Astrocyte (in vitro differentiated cells and primary cell): ENCODE results near the gene RAB36. TPM values are rescaled to one million over a fixed set of nuclear protein-coding genes. Genes with fewer than 3 reads are reported as not detected.

Experiments
- DNase-seq: peaks from one replicate; pipeline ENCODE4 v3.0.0-alpha.2; 2010; ENCODE audit warnings: low read depth
- FAIRE-seq: peaks from 2 replicates; lab custom pipeline; 2011; peaks lifted over from hg19 to GRCh38; lab: Jason Lieb, UNC
- H2AFZ ChIP-seq: 2 replicates; pipeline ENCODE4 v1.6.0; 2012; ENCODE audit warnings: low read depth, low read length, inconsistent platforms
- H3K27ac ChIP-seq: 2 replicates; pipeline ENCODE4 v1.5.1; 2011; ENCODE audit warnings: low read depth, low read length, inconsistent platforms
- H3K27me3 ChIP-seq: 2 replicates; pipeline ENCODE4 v1.6.0; 2011; ENCODE audit warnings: low read length, inconsistent platforms; ENCODE audit not compliant: insufficient read depth
- H3K36me3 ChIP-seq: 2 replicates; pipeline ENCODE4 v1.5.1; 2011; ENCODE audit warnings: low read length, inconsistent platforms; ENCODE audit not compliant: insufficient read depth
- H3K4me1 ChIP-seq: 2 replicates; pipeline ENCODE4 v1.5.1; 2011; ENCODE audit warnings: low read length, inconsistent platforms; ENCODE audit not compliant: insufficient read depth
- H3K4me2 ChIP-seq: 2 replicates; pipeline ENCODE4 v1.6.0; 2012; ENCODE audit warnings: low read length, inconsistent platforms
- H3K4me3 ChIP-seq: 2 replicates; pipeline ENCODE4 v1.5.1; 2011; ENCODE audit warnings: low read depth, mild to moderate bottlenecking, low read length, inconsistent platforms; ENCODE audit not compliant: insufficient read depth
- H3K79me2 ChIP-seq: 2 replicates; pipeline ENCODE4 v1.6.0; 2012; ENCODE audit warnings: mild to moderate bottlenecking, low read length, inconsistent platforms; ENCODE audit not compliant: insufficient read depth
- H3K9ac ChIP-seq: 2 replicates; pipeline ENCODE4 v1.6.0; 2012; ENCODE audit warnings: mild to moderate bottlenecking, low read length, inconsistent platforms
- H3K9me3 ChIP-seq: 2 replicates; pipeline ENCODE4 v1.5.1; 2012; ENCODE audit warnings: low read depth, mild to moderate bottlenecking, low read length, inconsistent platforms; ENCODE audit not compliant: insufficient read depth
- H4K20me1 ChIP-seq: 2 replicates; pipeline ENCODE4 v1.6.0; 2012; ENCODE audit warnings: low read length, inconsistent platforms; ENCODE audit not compliant: insufficient read depth
- H3K27ac Mint-ChIP-seq: one replicate; pipeline ENCODE4 v1.8.0; 2021; ENCODE audit warnings: mild to moderate bottlenecking, mixed read lengths; ENCODE audit not compliant: unreplicated experiment
- H3K27me3 Mint-ChIP-seq: one replicate; pipeline ENCODE4 v1.8.0; 2021; ENCODE audit warnings: low read depth, mixed read lengths; ENCODE audit not compliant: unreplicated experiment
- H3K36me3 Mint-ChIP-seq: one replicate; pipeline ENCODE4 v1.8.0; 2021; ENCODE audit warnings: low read depth, mixed read lengths; ENCODE audit not compliant: unreplicated experiment
- H3K4me1 Mint-ChIP-seq: one replicate; pipeline ENCODE4 v1.8.0; 2021; ENCODE audit warnings: low read depth, mixed read lengths; ENCODE audit not compliant: unreplicated experiment
- H3K4me3 Mint-ChIP-seq: one replicate; pipeline ENCODE4 v1.8.0; 2021; ENCODE audit warnings: mild to moderate bottlenecking, moderate library complexity, mixed read lengths; ENCODE audit not compliant: unreplicated experiment
- H3K9me3 Mint-ChIP-seq: one replicate; pipeline ENCODE4 v1.8.0; 2021; ENCODE audit warnings: mild to moderate bottlenecking, mixed read lengths; ENCODE audit not compliant: unreplicated experiment
- EZH2 ChIP-seq: IDR thresholded peaks from 2 replicates; pipeline ENCODE4 v1.6.1; 2012; ENCODE audit warnings: mild to moderate bottlenecking, low read length, inconsistent platforms; ENCODE audit not compliant: insufficient read depth
- total RNA-seq: library from RNA; stranded (reverse); gene quantifications from 2 replicates; pipeline ENCODE4 v1.2.1, GENCODE V29; 2021
- TF ChIP-seq, protein P1 (sequence below): IDR thresholded peaks from 2 replicates; pipeline ENCODE4 v1.5.1; 2011; ENCODE audit warnings: low read depth, mild to moderate bottlenecking, inconsistent platforms, low read length, moderate library complexity; ENCODE audit not compliant: insufficient read depth

RAB36 gene
- total RNA-seq, 1 donor from 2014 or later = 5.2 TPM

- DNase-seq (no peak), FAIRE-seq (no peak)
- H3K4me3 ChIP-seq = no peak overlapping the region
- no peaks in the 10 kb centered on the region for H3K27me3 ChIP-seq
- H3K36me3 ChIP-seq = no peaks in the 10 kb centered on the region
- Mint-ChIP-seq H3K9me3 (no peaks in the 10 kb centered on the region), H3K27ac (no peak overlapping the region), H3K4me1 (no peaks in the 10 kb centered on the region), H3K27me3 (peaks cover 45% of the 10 kb centered on the region), H3K4me3 (no peak overlapping the region), H3K36me3 (no peaks in the 10 kb centered on the region)
- no peak overlapping the region for H2AFZ ChIP-seq
- H3K9ac ChIP-seq = no peak overlapping the region
- no peaks in the 10 kb centered on the region for H4K20me1 ChIP-seq
- no peak overlapping the region for H3K4me2 ChIP-seq
- H3K9me3 ChIP-seq = no peaks in the 10 kb centered on the region
- H3K4me1 ChIP-seq = no peaks in the 10 kb centered on the region
- no peaks in the 10 kb centered on the region for H3K79me2 ChIP-seq
- H3K27ac ChIP-seq = no peak overlapping the region
- no peak for TF ChIP-seq EZH2
- TF ChIP-seq, protein P1, sequence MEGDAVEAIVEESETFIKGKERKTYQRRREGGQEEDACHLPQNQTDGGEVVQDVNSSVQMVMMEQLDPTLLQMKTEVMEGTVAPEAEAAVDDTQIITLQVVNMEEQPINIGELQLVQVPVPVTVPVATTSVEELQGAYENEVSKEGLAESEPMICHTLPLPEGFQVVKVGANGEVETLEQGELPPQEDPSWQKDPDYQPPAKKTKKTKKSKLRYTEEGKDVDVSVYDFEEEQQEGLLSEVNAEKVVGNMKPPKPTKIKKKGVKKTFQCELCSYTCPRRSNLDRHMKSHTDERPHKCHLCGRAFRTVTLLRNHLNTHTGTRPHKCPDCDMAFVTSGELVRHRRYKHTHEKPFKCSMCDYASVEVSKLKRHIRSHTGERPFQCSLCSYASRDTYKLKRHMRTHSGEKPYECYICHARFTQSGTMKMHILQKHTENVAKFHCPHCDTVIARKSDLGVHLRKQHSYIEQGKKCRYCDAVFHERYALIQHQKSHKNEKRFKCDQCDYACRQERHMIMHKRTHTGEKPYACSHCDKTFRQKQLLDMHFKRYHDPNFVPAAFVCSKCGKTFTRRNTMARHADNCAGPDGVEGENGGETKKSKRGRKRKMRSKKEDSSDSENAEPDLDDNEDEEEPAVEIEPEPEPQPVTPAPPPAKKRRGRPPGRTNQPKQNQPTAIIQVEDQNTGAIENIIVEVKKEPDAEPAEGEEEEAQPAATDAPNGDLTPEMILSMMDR = no peak
These were observed 28.6 kb upstream of the RAB36 start for GRCh38 chr22:23116506-23117263.

DNA sequence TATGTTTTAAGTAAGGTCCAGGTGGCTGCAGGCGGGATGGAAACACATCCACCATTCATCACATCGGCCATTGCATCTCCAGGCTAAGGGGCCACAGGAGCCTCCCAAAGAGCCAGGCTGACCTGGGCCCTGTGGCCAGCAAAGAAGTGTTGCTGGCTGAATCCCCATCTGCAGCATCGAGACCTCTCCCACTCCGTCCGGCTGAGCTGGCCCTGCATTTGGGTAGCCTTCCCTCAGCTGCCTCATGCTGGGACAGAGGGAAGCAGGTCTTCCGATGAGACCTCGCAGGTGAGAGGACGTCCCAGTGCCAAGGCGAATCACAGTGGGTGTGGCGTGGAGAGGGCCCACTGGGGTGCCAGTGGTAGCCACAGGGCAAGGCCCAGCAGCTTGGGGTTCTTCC lies 28.0 kb upstream of the RAB36 start:
- Histone ChIP-seq H3K79me2 (no peaks in the 10 kb centered on the region), H3K4me1 (no peaks in the 10 kb centered on the region), H3K4me2 (no peak overlapping the region), H2AFZ (no peak overlapping the region), H3K9ac (no peak overlapping the region), H4K20me1 (no peaks in the 10 kb centered on the region), H3K4me3 (no peak overlapping the region), H3K9me3 (no peaks in the 10 kb centered on the region), H3K36me3 (no peaks in the 10 kb centered on the region), H3K27me3 (no peaks in the 10 kb centered on the region), H3K27ac (no peak overlapping the region)
- DNase-seq = no peak
- no peak for TF ChIP-seq EZH2
- TF ChIP-seq, protein P1 = no peak
- Mint-ChIP-seq H3K27ac (no peak overlapping the region), H3K9me3 (no peaks in the 10 kb centered on the region), H3K4me1 (no peaks in the 10 kb centered on the region), H3K4me3 (no peak overlapping the region), H3K36me3 (no peaks in the 10 kb centered on the region), H3K27me3 (peaks cover 48% of the 10 kb centered on the region)
- no peak for FAIRE-seq

DNA sequence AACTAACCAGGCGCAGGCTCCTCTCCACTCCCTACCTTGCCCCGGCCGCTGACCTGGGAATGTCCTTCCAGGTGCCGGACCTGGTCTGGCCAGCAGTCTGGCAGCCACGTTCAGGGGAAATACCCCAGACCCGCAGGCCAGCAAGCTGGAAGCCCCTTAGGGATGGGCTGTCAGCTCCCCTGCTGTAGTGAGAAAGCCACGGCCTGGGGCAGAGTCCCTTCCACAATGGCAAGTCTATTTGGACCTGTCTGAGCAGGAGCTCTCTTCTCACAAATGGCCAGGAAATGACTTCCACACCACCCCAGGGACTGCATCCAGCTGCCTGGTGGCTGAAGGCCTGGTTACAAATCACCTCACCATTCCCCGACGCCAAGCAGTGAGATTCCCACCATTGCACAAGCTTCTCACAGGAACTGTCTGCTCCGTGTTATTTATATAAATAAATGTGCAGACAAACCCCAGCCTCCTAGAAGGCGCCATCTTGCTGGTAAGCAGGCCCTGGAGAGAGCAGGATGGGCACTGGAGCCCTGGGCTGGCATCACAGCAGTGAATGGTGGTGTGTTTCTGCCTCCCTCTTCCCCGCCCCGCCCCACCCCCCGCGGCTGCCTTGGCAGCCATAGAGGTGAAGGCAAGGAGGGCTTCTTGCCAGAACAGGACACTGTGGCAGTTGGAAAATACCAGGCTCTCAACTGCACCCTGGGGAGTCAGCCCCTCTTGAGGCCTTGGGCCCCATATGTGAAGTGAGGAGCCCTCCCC lies 27.2 kb upstream of the RAB36 start:
- H3K4me1 ChIP-seq = no peaks in the 10 kb centered on the region

More for the DNA sequence above, 27.2 kb upstream of the RAB36 start:
- no peaks in the 10 kb centered on the region for H3K36me3 ChIP-seq
- DNase-seq (no peak), FAIRE-seq (no peak)
- H3K4me3 ChIP-seq = no peak overlapping the region
- Mint-ChIP-seq H3K4me3 (no peak overlapping the region), H3K9me3 (no peaks in the 10 kb centered on the region), H3K36me3 (no peaks in the 10 kb centered on the region), H3K27me3 (peaks cover 51% of the 10 kb centered on the region), H3K27ac (no peak overlapping the region), H3K4me1 (no peaks in the 10 kb centered on the region)
- H3K4me2 ChIP-seq = no peak overlapping the region
- H4K20me1 ChIP-seq = no peaks in the 10 kb centered on the region
- H3K79me2 ChIP-seq = no peaks in the 10 kb centered on the region
- H3K27ac ChIP-seq = no peak overlapping the region
- no peaks in the 10 kb centered on the region for H3K27me3 ChIP-seq
- H3K9me3 ChIP-seq = no peaks in the 10 kb centered on the region
- no peak overlapping the region for H3K9ac ChIP-seq
- TF ChIP-seq, protein P1 = no peak
- no peak for TF ChIP-seq EZH2
- H2AFZ ChIP-seq = no peak overlapping the region
